GM23338 (cell line): ENCODE data around the gene SMARCE1. TPM values are rescaled to one million over a fixed set of nuclear protein-coding genes. Genes with fewer than 3 reads are reported as not detected.

ENCODE experiments used
- ATAC-seq: fragments of 200-7000 bp; cut with Tn5 transposase; 3 replicates; pipeline ENCODE4 v1.9.1; 2020
- DNase-seq: peaks from one replicate; pipeline ENCODE4 v3.0.0-alpha.2; 2015; ENCODE audit warnings: low spot score
- H2AFZ ChIP-seq: fragments of 200-600 bp; sonication (generic); 2 replicates; pipeline ENCODE4 v1.8.0; 2016; ENCODE audit warnings: antibody characterized with exemption, mild to moderate bottlenecking, moderate library complexity
- H3F3A ChIP-seq: fragments of 200-600 bp; sonication (generic); replicated peaks from 2 replicates; pipeline ENCODE4 v1.8.0; 2017; ENCODE audit warnings: antibody characterized with exemption, mixed run types, low read depth
- H3K27ac ChIP-seq: fragments of 200-600 bp; sonication (generic); 2 replicates; pipeline ENCODE4 v1.6.1; 2016; ENCODE audit warnings: low read depth
- H3K27me3 ChIP-seq: fragments of 200-600 bp; sonication (generic); 2 replicates; pipeline ENCODE4 v1.8.0; 2016; ENCODE audit warnings: mild to moderate bottlenecking, mixed run types, moderate library complexity; ENCODE audit not compliant: insufficient read depth
- H3K36me3 ChIP-seq: fragments of 200-600 bp; sonication (generic); 2 replicates; pipeline ENCODE4 v1.8.0; 2016; ENCODE audit warnings: mild to moderate bottlenecking; ENCODE audit not compliant: insufficient read depth
- H3K4me1 ChIP-seq: fragments of 200-600 bp; sonication (generic); 2 replicates; pipeline ENCODE4 v1.8.0; 2016; ENCODE audit warnings: mild to moderate bottlenecking, moderate library complexity; ENCODE audit not compliant: insufficient read depth
- H3K4me2 ChIP-seq: fragments of 200-600 bp; sonication (generic); 2 replicates; pipeline ENCODE4 v1.7.1; 2017; ENCODE audit warnings: mixed run types
- H3K4me3 ChIP-seq: fragments of 200-600 bp; sonication (generic); 2 replicates; pipeline ENCODE4 v1.6.1; 2016; ENCODE audit warnings: mixed run types
- H3K79me2 ChIP-seq: fragments of 200-600 bp; sonication (generic); replicated peaks from 2 replicates; pipeline ENCODE4 v1.8.0; 2017; ENCODE audit warnings: mild to moderate bottlenecking; ENCODE audit not compliant: insufficient read depth
- H3K9me2 ChIP-seq: fragments of 200-600 bp; sonication (generic); 2 replicates; pipeline ENCODE4 v1.8.0; 2017; ENCODE audit not compliant: insufficient read depth
- H4K20me1 ChIP-seq: fragments of 200-600 bp; sonication (generic); replicated peaks from 2 replicates; pipeline ENCODE4 v1.8.0; 2017; ENCODE audit warnings: mild to moderate bottlenecking; ENCODE audit not compliant: insufficient read depth
- H3K27ac Mint-ChIP-seq: 2 replicates; pipeline ENCODE4 v1.8.0; 2020; ENCODE audit warnings: inconsistent platforms, mild to moderate bottlenecking, moderate library complexity, mixed read lengths
- H3K27me3 Mint-ChIP-seq: 3 replicates; pipeline ENCODE4 v1.8.0; 2022; ENCODE audit warnings: low read depth, mild to moderate bottlenecking, moderate library complexity, mixed read lengths, inconsistent platforms; ENCODE audit not compliant: insufficient read depth, poor library complexity
- H3K36me3 Mint-ChIP-seq: 3 replicates; pipeline ENCODE4 v1.8.0; 2021; ENCODE audit warnings: low read depth, mild to moderate bottlenecking, inconsistent platforms, moderate library complexity, mixed read lengths
- H3K4me1 Mint-ChIP-seq: 3 replicates; pipeline ENCODE4 v1.8.0; 2020; ENCODE audit warnings: mild to moderate bottlenecking, inconsistent platforms, mixed read lengths
- H3K4me3 Mint-ChIP-seq: 3 replicates; pipeline ENCODE4 v1.8.0; 2021; ENCODE audit warnings: moderate library complexity, mild to moderate bottlenecking, inconsistent platforms, mixed read lengths
- H3K9me3 Mint-ChIP-seq: 3 replicates; pipeline ENCODE4 v1.8.0; 2020; ENCODE audit warnings: moderate library complexity, mild to moderate bottlenecking, inconsistent platforms, mixed read lengths
- CREB1 ChIP-seq: fragments of 250-450 bp; sonication (Bioruptor Pico); IDR thresholded peaks from 2 replicates; pipeline ENCODE4 v1.5.0; 2020; ENCODE audit warnings: low read depth, mild to moderate bottlenecking, moderate library complexity
- EZH2 ChIP-seq: fragments of 200-600 bp; sonication (generic); IDR thresholded peaks from one replicate; pipeline ENCODE4 v1.8.0; 2017; ENCODE audit warnings: antibody characterized with exemption, mild to moderate bottlenecking, low read depth; ENCODE audit not compliant: unreplicated experiment
- EZH2phosphoT487 ChIP-seq: fragments of 200-600 bp; sonication (generic); IDR thresholded peaks from one replicate; pipeline ENCODE4 v1.8.1; 2018; ENCODE audit warnings: antibody characterized with exemption; ENCODE audit not compliant: unreplicated experiment
- JUNB ChIP-seq: IDR thresholded peaks from one replicate; pipeline ENCODE4 v1.6.1; 2016; ENCODE audit warnings: antibody characterized with exemption; ENCODE audit not compliant: unreplicated experiment
- NANOG ChIP-seq: IDR thresholded peaks from 2 replicates; pipeline ENCODE4 v1.6.1; 2016; ENCODE audit warnings: antibody characterized with exemption, borderline replicate concordance
- POLR2AphosphoS5 ChIP-seq: IDR thresholded peaks from 2 replicates; pipeline ENCODE4 v1.6.1; 2016; ENCODE audit warnings: antibody characterized with exemption, low read depth
- STAT1 ChIP-seq: IDR thresholded peaks from one replicate; pipeline ENCODE4 v1.6.1; 2016; ENCODE audit warnings: antibody characterized with exemption; ENCODE audit not compliant: unreplicated experiment
- ZNF114 ChIP-seq: fragments of 250-450 bp; sonication (Bioruptor Pico); IDR thresholded peaks from 2 replicates; pipeline ENCODE4 v1.5.0; 2020; ENCODE audit warnings: mild to moderate bottlenecking, moderate library complexity
- ZNF331 ChIP-seq: fragments of 250-450 bp; sonication (Bioruptor Pico); IDR thresholded peaks from 2 replicates; pipeline ENCODE4 v1.5.0; 2020; ENCODE audit warnings: low read depth, mild to moderate bottlenecking, moderate library complexity
- polyA plus RNA-seq: library from polyadenylated mRNA; unstranded; fragments of >200 nt; fragmentation: Nextera tagmentation; extraction: Ambion mirVana; gene quantifications from 2 replicates; pipeline ENCODE4 v1.2.1, GENCODE V29; 2016
- total RNA-seq: library from RNA; depleted of rRNA; stranded (reverse); fragments of >200 nt; shearing (Covaris generic); gene quantifications from 2 replicates; pipeline ENCODE4 v1.2.3, GENCODE V29; 2014
- TF ChIP-seq, protein P1 (sequence below): IDR thresholded peaks from one replicate; pipeline ENCODE4 v1.6.1; 2018; ENCODE audit warnings: antibody characterized with exemption; ENCODE audit not compliant: unreplicated experiment
- TF ChIP-seq, protein P2 (sequence below): fragments of 250-450 bp; sonication (Bioruptor Pico); IDR thresholded peaks from 2 replicates; pipeline ENCODE4 v1.5.0; 2020; ENCODE audit warnings: mild to moderate bottlenecking, moderate library complexity
- TF ChIP-seq, protein P3 (sequence below): IDR thresholded peaks from 2 replicates; pipeline ENCODE4 v1.6.1; 2016; ENCODE audit warnings: antibody characterized with exemption

SMARCE1 gene
- total and polyA plus RNA-seq, 2 experiments from 2014 or later: 101 to 258 TPM

DNA sequence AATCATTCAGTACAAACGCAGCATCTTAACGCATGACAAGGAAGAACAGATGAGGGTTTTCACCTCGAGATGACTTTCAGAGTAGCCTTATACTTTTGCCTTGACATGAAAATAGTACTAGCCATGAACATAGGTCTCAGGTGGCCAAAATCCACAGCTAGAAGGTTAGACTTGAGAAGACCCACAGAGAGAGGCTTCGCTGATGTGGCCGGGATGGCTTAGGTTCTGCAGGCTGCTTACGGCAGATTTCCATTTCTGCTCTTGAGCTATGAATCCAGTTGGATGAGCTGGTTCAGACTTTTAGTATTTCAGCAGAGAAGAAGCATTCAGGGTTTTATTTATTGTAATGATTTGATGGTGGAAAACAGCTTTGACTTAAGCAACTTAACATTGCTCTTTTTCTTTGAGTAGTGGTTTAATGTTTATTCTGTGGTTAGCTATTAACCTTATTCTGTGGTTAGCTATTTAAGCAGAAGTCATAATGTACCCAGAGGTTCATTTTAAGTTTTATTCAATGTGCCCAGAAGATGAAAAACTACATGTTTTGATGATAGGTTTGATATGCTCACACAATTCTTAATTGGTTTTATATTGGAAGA lies 48.4 kb upstream of the SMARCE1 start:
- no peak for DNase-seq
- Mint-ChIP-seq H3K9me3 (no peaks in the 10 kb centered on the region), H3K4me1 (peaks cover 4% of the 10 kb centered on the region; the same call in 1 of the 3 replicates), H3K4me3 (no peak overlapping the region), H3K27me3 (peaks cover 2% of the 10 kb centered on the region), H3K27ac (no peak overlapping the region), H3K36me3 (no peaks in the 10 kb centered on the region)
- no peak for ATAC-seq
- no peaks in the 10 kb centered on the region for H3K4me1 ChIP-seq
- no peaks in the 10 kb centered on the region for H3F3A ChIP-seq
- H3K27ac ChIP-seq: no peak overlapping the region
- H3K27me3 ChIP-seq: no peaks in the 10 kb centered on the region
- H3K4me3 ChIP-seq: no peak overlapping the region
- peak overlapping the region; percentile 30; the same call in 1 of the 2 replicates for H2AFZ ChIP-seq
- no peaks in the 10 kb centered on the region for H3K36me3 ChIP-seq
- no peaks in the 10 kb centered on the region for H3K79me2 ChIP-seq
- TF ChIP-seq, protein P1, sequence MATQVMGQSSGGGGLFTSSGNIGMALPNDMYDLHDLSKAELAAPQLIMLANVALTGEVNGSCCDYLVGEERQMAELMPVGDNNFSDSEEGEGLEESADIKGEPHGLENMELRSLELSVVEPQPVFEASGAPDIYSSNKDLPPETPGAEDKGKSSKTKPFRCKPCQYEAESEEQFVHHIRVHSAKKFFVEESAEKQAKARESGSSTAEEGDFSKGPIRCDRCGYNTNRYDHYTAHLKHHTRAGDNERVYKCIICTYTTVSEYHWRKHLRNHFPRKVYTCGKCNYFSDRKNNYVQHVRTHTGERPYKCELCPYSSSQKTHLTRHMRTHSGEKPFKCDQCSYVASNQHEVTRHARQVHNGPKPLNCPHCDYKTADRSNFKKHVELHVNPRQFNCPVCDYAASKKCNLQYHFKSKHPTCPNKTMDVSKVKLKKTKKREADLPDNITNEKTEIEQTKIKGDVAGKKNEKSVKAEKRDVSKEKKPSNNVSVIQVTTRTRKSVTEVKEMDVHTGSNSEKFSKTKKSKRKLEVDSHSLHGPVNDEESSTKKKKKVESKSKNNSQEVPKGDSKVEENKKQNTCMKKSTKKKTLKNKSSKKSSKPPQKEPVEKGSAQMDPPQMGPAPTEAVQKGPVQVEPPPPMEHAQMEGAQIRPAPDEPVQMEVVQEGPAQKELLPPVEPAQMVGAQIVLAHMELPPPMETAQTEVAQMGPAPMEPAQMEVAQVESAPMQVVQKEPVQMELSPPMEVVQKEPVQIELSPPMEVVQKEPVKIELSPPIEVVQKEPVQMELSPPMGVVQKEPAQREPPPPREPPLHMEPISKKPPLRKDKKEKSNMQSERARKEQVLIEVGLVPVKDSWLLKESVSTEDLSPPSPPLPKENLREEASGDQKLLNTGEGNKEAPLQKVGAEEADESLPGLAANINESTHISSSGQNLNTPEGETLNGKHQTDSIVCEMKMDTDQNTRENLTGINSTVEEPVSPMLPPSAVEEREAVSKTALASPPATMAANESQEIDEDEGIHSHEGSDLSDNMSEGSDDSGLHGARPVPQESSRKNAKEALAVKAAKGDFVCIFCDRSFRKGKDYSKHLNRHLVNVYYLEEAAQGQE: no peak
- TF ChIP-seq, protein P2, sequence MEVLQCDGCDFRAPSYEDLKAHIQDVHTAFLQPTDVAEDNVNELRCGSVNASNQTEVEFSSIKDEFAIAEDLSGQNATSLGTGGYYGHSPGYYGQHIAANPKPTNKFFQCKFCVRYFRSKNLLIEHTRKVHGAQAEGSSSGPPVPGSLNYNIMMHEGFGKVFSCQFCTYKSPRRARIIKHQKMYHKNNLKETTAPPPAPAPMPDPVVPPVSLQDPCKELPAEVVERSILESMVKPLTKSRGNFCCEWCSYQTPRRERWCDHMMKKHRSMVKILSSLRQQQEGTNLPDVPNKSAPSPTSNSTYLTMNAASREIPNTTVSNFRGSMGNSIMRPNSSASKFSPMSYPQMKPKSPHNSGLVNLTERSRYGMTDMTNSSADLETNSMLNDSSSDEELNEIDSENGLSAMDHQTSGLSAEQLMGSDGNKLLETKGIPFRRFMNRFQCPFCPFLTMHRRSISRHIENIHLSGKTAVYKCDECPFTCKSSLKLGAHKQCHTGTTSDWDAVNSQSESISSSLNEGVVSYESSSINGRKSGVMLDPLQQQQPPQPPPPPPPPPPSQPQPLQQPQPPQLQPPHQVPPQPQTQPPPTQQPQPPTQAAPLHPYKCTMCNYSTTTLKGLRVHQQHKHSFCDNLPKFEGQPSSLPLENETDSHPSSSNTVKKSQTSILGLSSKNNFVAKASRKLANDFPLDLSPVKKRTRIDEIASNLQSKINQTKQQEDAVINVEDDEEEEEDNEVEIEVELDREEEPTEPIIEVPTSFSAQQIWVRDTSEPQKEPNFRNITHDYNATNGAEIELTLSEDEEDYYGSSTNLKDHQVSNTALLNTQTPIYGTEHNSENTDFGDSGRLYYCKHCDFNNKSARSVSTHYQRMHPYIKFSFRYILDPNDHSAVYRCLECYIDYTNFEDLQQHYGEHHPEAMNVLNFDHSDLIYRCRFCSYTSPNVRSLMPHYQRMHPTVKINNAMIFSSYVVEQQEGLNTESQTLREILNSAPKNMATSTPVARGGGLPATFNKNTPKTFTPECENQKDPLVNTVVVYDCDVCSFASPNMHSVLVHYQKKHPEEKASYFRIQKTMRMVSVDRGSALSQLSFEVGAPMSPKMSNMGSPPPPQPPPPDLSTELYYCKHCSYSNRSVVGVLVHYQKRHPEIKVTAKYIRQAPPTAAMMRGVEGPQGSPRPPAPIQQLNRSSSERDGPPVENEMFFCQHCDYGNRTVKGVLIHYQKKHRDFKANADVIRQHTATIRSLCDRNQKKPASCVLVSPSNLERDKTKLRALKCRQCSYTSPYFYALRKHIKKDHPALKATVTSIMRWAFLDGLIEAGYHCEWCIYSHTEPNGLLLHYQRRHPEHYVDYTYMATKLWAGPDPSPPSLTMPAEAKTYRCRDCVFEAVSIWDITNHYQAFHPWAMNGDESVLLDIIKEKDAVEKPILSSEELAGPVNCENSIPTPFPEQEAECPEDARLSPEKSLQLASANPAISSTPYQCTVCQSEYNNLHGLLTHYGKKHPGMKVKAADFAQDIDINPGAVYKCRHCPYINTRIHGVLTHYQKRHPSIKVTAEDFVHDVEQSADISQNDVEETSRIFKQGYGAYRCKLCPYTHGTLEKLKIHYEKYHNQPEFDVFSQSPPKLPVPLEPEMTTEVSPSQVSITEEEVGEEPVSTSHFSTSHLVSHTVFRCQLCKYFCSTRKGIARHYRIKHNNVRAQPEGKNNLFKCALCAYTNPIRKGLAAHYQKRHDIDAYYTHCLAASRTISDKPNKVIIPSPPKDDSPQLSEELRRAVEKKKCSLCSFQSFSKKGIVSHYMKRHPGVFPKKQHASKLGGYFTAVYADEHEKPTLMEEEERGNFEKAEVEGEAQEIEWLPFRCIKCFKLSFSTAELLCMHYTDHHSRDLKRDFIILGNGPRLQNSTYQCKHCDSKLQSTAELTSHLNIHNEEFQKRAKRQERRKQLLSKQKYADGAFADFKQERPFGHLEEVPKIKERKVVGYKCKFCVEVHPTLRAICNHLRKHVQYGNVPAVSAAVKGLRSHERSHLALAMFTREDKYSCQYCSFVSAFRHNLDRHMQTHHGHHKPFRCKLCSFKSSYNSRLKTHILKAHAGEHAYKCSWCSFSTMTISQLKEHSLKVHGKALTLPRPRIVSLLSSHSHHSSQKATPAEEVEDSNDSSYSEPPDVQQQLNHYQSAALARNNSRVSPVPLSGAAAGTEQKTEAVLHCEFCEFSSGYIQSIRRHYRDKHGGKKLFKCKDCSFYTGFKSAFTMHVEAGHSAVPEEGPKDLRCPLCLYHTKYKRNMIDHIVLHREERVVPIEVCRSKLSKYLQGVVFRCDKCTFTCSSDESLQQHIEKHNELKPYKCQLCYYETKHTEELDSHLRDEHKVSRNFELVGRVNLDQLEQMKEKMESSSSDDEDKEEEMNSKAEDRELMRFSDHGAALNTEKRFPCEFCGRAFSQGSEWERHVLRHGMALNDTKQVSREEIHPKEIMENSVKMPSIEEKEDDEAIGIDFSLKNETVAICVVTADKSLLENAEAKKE: no peak
- no peak for TF ChIP-seq CREB1
- TF ChIP-seq JUNB: no peak
- no peak for TF ChIP-seq EZH2
- TF ChIP-seq NANOG: no peak
- TF ChIP-seq POLR2AphosphoS5: no peak
- TF ChIP-seq ZNF331 (CRISPR knock-in tag): no peak
- no peak for TF ChIP-seq EZH2phosphoT487
- TF ChIP-seq ZNF114: no peak
- TF ChIP-seq, protein P3, sequence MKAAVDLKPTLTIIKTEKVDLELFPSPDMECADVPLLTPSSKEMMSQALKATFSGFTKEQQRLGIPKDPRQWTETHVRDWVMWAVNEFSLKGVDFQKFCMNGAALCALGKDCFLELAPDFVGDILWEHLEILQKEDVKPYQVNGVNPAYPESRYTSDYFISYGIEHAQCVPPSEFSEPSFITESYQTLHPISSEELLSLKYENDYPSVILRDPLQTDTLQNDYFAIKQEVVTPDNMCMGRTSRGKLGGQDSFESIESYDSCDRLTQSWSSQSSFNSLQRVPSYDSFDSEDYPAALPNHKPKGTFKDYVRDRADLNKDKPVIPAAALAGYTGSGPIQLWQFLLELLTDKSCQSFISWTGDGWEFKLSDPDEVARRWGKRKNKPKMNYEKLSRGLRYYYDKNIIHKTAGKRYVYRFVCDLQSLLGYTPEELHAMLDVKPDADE: no peak
- no peak for TF ChIP-seq STAT1
- no peaks in the 10 kb centered on the region for H3K9me2 ChIP-seq
- no peaks in the 10 kb centered on the region for H4K20me1 ChIP-seq
- no peak overlapping the region for H3K4me2 ChIP-seq
